ENCODE results near the gene CXCR5.

CXCR5 gene

GRCh38 chr11:118939404-118939915, 55.8 kb downstream of the CXCR5 start:
- H3K9ac ChIP-seq (ENCODE audit: insufficient read length), result peak overlapping the region; percentile 39
- DNase-seq (ENCODE audit: low read depth, low spot score), result no peak
- H3K27ac ChIP-seq, result peak overlapping the region; percentile 82; the same call in 1 of the 2 replicates
- H3K36me3 ChIP-seq (ENCODE audit: insufficient read depth, low read length), result no peaks in the 10 kb centered on the region
- H3K4me3 ChIP-seq, result no peak overlapping the region
- TF ChIP-seq EZH2 (IDR thresholded peaks at IDR 0.05) (no peak), POLR2AphosphoS5 (IDR thresholded peaks at IDR 0.05; ENCODE audit: borderline replicate concordance, low read depth, low read length) (no peak), FOXP2 (optimal IDR thresholded peaks at IDR 0.05; ENCODE audit: control extremely low read depth, extremely low read length, insufficient read depth) (no peak)
- H3K9me3 ChIP-seq (ENCODE audit: low read depth, low read length), result no peaks in the 10 kb centered on the region

- Histone ChIP-seq H3K36me3 (ENCODE audit: insufficient read depth, low read length) (no peaks in the 10 kb centered on the region), H3K27ac (peak overlapping the region; percentile 82), H3K9ac (ENCODE audit: insufficient read length) (peak overlapping the region; percentile 39), H3K9me3 (ENCODE audit: low read depth, low read length) (no peaks in the 10 kb centered on the region), H3K4me3 (peak overlapping the region; percentile 57)
- no peak for DNase-seq (ENCODE audit: low read depth, low spot score)
- TF ChIP-seq POLR2AphosphoS5 (IDR thresholded peaks at IDR 0.05; ENCODE audit: borderline replicate concordance, low read depth, low read length), result no peak; the same call in 1 of the 2 replicates
- no peak for TF ChIP-seq EZH2 (IDR thresholded peaks at IDR 0.05)
- no peak for TF ChIP-seq FOXP2 (optimal IDR thresholded peaks at IDR 0.05; ENCODE audit: control extremely low read depth, extremely low read length, insufficient read depth)
These were observed 56.4 kb downstream of the CXCR5 start for GRCh38 chr11:118939953-118940598.

- H3K27ac ChIP-seq, result no peak overlapping the region
- no peaks in the 10 kb centered on the region for H3K36me3 ChIP-seq (ENCODE audit: insufficient read depth, low read length)
- H3K9ac ChIP-seq (ENCODE audit: insufficient read length), result no peak overlapping the region
- DNase-seq (ENCODE audit: low read depth, low spot score), result no peak
- H3K9me3 ChIP-seq (ENCODE audit: low read depth, low read length), result no peaks in the 10 kb centered on the region
- TF ChIP-seq POLR2AphosphoS5 (IDR thresholded peaks at IDR 0.05; ENCODE audit: borderline replicate concordance, low read depth, low read length) (no peak), EZH2 (IDR thresholded peaks at IDR 0.05) (no peak), FOXP2 (optimal IDR thresholded peaks at IDR 0.05; ENCODE audit: control extremely low read depth, extremely low read length, insufficient read depth) (no peak)
- H3K4me3 ChIP-seq, result no peak overlapping the region
These were observed 63.4 kb downstream of the CXCR5 start for GRCh38 chr11:118947091-118947490.
